ENCODE data around the gene MLIP.

GRCh38 chr6:54262499-54262898 is 151.3 kb downstream of the MLIP start:
- TF ChIP-seq DNMT3B (CRISPR knock-in tag; conservative IDR thresholded peaks at IDR 0.05), result no peak
- TF ChIP-seq JUND (CRISPR knock-in tag; IDR thresholded peaks at IDR 0.05), result no peak
- no peak for TF ChIP-seq ZNF12 (CRISPR knock-in tag; IDR thresholded peaks at IDR 0.05)
- no peak for TF ChIP-seq PRDM15 (CRISPR knock-in tag; IDR thresholded peaks at IDR 0.05)
- TF ChIP-seq ATF4 (CRISPR knock-in tag; IDR thresholded peaks at IDR 0.05), result no peak
- TF ChIP-seq RFX3 (CRISPR knock-in tag; IDR thresholded peaks at IDR 0.05), result no peak
- no peak for TF ChIP-seq PBX2 (CRISPR knock-in tag; IDR thresholded peaks at IDR 0.05)
- no peak for TF ChIP-seq CTCF (CRISPR knock-in tag; IDR thresholded peaks at IDR 0.05)
- TF ChIP-seq TBP (CRISPR knock-in tag; IDR thresholded peaks at IDR 0.05), result no peak
- no peak for TF ChIP-seq PHF8 (CRISPR knock-in tag; IDR thresholded peaks at IDR 0.05)
- TF ChIP-seq CERS6 (CRISPR knock-in tag; IDR thresholded peaks at IDR 0.05), result no peak
- no peak for TF ChIP-seq ZSCAN29 (CRISPR knock-in tag; conservative IDR thresholded peaks at IDR 0.05)
- TF ChIP-seq ATF3 (CRISPR knock-in tag; IDR thresholded peaks at IDR 0.05), result no peak
- TF ChIP-seq SRY (CRISPR knock-in tag; IDR thresholded peaks at IDR 0.05), result no peak
